Measurements from ENCODE around the gene TRIM72.
"Not testable (repeated sequence)": the region's sequence is repeated elsewhere in the genome, so short reads cannot be mapped to it uniquely, and the experiment has no call there.

Gene TRIM72

DNA sequence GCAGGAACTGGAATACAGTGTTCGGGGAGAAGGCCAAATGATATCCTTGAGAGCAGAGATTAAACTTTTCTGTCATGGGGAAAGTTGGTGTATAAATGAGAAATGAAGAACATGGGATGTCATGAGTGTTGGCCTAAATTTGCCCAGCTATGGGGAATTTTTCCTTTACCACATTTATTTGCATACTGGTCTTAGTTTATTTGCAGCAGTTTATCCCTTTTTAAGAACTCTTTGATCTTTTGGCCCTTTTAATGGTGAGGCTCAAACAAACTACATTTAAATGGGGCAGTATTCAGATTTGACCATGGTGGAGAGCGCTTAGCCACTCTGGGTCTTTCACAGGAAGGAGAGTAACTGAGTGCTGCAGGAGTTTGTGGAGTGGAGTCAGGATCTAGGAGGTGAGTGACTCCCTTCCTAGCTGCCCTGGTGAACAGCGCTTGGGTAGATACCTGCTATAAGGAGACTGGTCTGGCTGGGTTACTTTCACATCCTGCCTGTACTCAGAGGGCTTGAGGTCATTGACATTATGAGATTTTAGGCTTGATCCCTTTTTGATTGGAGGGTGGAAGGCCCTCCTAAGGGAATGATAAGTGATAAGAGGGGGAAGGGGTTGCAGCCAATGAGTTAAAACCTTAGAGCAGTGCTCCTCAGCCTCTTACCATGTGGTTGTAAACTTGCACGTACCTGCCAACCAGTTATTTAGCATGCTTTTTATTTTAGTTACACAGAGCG, 22.1 kb upstream of the TRIM72 start:
- DNase-seq, result no peak

DNA sequence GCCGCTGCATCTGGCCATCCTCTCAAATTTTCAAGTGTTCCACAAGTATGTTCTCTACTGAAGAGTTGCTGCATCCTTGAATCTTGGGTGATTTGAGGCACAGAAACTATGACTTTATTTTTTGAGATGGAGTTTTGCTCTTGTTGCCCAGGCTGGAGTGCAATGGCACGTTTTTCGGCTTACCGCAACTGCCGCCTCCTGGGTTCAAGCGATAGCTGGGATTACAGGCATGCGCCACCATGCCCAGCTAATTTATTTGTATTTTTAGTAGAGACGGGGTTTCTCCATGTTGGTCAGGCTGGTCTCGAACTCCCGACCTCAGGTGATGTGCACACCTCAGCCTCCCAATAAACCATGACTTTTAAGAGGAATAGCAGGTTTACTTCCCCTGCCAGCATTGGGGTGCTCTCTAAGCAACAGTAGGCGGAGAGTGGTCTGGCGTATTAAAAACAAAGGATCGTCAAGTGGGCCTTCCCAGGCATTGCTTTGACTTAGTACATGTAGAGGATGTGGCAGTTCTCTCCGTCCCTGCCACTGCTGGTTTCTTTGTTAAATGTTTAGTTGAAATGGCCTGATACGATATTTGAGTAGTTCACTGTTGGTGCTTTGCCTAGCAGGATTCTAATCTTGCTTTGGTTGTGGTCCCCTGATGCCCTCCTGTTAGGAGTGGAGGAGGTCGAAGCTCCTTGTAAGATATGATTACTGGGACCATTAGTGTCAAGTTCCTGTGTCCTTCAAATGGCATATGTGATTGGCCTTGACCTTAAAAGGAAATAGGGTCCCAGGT, 20.9 kb upstream of the TRIM72 start:
- peak; percentile 0 for DNase-seq

DNA sequence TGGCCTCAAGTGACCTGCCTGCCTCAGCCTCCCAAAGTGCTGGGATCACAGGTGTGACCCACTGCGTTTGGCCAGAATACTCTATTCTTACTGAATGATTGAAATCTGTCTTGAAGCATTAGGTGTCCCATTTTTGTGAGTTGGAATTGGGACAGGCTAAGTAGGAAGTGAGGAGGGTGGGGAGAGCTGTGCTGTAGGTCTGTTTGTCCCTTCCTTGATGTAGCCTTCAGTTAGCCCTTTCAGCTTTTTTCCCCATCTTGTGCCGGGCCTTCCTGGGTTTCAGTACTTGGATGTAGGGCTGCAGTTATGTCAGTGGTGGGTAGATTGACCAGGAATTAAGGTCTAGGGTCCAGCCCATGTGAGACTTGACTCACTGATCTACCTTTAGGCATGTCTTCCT, 20.0 kb upstream of the TRIM72 start:
- DNase-seq, result no peak

DNA sequence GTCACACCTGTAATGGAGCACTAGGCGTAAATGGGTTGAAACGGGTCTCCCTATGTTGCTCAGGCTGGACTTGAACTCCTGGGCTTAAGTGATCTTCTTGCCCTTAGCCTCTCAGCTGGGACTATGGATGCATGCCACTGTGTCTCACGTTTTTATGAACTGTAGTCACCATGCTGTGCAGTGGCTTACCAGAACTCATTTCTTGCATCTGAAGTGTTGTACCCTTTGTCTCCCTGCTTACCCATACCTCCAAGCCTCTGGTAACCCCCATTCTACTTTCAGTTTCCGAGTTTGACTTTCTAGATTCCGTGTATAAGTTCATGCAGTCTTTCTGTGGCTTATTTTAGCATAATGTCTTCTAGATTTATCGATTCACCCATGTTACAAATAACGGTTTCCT, 19.0 kb upstream of the TRIM72 start:
- DNase-seq, result no peak

DNA sequence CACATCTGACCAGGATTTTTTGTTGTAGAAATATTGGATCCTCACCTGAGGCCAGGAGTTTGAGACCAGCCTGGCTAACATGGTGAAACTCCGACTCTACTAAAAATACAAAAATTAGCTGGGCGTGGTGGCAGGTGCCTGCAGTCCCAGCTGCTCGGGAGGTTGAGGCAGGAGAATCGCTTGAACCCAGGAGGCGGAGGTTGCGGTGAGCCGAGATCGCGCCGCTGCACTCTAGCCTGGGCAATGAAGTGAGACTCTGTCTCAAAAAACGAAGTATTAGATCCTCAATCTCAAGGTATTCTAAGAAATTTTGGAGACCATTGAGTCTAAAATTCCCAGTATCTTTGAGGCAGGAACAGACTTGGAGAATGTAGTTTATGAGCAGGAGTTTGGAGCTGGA, 18.1 kb upstream of the TRIM72 start:
- not testable (repeated sequence) for DNase-seq

DNA sequence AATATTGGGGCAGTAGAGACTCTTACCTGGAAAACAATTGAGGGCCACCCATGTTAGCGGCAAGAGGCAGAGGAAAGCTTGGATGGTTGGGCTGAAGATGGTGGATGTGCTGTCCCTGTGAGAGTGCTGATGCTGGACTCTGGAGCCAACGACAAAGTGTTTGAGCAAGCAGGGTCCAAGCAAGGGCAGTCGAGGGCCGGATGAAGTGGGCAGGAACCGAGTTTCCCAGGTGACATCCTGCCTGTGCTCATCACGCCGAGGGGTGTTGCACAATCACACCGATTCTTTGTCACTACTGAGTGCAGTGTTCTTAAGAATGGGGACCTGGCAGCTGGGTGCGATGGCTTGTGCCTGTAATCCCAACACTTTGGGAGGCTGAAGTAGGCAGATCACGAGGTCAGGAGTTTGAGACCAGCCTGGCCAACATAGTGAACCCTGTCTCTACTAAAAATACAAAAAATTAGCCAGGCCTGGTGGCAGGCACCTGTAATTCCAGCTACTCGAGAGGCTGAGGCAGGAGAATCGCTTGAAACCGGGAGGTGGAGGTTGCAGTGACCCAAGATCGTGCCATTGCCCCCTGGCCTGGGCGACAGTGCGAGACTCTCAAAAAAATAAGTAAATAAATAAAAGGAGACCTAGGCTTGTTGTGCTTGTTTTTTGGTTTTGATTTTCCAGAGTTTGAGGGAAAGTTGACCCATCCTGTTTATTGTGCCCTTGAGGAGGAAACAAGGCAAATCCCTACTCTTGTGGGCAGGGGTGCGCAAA, 17.4 kb upstream of the TRIM72 start:
- DNase-seq, result no peak

DNA sequence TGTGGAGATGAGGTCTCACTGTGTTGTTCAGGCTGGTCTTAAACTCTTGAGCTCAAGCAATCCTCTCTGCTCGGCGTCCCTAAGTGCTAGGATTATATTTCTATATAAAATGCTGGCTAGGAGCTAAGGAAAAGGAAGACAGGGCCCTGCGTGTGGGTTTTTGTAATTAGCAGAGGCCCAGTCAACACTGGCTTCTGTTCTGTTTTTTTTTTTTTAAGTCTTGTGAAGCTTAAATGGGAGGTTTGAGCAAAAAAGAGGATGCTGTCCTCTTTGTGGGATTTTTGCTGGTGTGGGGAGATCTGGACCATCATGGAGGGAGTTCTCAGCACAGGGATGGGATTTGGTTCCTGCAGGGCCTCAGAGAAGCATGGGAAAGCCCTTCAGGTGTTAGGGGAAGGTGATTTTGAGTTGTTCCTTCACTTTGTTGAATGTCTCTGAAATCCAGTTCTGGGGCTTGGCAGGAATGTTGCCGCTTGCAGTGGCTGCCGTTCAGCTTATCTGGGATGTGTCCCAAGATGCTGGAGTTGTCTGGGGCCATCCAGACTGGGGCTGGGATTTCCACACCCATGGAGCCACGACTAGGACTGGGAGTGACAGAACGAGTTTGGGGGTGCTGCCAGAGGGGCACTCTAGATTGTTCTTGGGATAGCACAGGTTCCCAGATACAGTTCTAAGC, 15.6 kb upstream of the TRIM72 start:
- DNase-seq, result no peak

DNA sequence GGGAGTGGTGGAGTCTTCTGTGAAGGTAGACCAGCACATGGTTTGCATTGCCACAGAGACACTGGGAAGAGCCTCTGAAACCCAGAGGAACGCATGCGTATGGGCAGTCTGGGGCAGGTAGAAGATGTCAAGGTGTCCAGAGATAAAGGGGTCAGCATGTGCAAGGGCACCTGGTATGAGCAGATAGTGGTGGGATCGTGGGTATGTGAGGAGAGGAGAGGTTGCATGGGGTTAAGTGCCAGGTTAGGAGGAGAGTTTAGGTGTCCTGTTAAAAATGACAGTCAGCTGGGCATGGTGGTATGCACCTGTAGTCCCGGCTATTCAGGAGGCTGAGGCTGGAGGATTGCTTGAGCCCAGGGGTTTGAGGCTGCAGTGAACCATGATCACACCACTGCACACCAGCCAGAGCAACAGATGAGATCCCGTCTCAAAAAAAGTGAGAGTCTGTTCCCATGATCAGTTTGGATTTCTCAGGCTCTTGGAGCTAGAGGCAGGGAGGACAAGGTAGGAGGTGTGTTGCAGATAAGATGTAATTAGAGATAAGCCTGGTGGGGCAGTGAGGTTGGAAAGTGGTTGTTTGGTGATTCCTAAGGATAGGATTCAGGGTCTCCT, 14.4 kb upstream of the TRIM72 start:
- DNase-seq, result no peak

DNA sequence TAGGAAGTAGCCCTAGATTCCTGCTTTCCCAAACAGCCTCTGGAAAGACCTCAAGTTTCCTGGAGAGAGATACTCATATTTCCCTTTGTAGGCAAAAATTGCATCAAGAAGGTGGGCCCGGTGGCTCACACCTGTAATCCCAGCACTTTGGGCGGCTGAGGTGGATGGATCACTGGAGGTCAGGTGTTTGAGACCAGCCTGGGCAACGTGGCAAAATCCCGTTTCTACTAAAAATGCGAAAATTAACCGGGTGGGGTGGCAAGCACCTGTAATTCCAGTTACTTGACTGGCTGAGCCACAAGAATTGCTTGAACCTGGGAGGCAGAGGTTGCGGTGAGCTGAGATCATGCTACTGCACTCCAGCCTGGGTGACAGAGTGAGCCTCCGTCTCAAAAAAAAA, 13.8 kb upstream of the TRIM72 start:
- DNase-seq, result not testable (repeated sequence)

DNA sequence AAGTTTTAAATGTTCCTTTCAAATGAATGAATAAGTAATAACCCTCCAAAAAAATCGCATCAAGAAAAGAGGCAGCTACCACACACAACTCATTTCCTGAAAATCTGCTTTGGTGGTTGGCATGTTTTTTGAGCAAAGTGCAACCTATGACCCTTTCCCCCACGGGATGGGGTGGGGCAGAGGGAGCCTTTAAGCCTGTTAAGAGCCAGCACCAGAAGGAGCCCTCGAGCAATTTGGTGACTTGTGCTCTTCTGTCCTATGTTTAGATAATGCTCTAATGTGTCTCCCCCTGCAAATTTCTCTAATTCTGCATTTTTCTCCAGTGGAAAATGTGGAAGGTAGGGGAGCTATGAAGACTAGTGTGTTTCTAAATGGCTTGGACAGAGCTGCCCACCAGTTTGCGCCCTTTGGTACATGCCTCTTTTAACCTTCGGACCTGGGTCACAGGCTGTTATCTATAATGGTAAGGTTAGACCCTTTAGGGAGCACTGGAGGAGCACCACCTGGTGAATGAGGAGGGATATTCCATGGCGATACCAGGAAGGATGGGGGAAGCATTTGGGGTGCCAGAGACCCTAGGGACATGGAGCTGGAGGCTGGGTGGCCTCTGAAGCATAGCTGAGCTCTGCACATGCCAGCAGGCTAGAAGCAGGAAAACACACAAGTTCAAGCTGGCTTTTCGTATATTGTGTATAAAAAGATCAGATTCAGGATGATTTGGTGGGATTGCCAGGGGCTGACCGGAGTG, 12.9 kb upstream of the TRIM72 start:
- DNase-seq, result no peak

DNA sequence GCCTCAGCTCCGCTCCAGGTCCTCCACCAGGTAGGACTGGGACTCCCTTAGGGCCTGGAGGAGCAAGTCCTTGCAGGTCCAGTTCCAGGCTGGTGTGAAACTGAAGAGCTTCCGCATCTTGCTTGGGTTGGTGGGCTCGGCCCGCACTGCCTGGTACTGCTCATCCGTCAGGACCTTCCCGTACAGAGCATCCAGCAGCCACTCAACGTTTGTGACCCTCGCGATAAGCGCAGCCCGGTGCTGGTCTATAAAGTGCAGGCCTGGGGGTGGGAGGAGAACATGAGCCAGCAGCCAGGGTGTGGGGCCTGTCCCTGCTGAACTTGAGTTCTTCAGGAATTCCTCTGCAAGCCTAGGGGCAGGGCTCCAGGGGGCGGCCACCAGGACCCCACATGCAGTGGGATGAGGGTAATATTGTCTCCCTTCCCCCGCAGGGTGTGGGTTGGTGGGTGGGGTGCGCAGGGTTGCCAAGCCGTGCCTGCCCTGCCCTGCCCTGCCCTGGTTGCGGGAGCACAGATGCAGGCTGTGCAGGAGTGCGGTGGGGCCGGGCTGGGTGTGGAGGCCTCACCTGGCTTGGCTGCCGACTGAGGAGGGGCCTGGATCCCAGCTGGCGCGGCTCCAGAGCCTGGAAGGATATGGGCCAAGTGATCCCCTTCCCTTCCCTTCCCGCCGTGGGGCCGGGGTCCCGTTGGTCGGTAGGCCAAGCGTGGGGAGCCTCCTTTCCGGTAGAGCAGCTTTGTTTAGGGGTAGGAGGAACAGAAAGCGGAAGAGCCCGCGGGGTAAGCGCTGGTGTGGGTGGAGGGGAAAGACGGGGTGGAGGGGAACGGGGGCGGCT, 12.1 kb upstream of the TRIM72 start:
- DNase-seq, result no peak

DNA sequence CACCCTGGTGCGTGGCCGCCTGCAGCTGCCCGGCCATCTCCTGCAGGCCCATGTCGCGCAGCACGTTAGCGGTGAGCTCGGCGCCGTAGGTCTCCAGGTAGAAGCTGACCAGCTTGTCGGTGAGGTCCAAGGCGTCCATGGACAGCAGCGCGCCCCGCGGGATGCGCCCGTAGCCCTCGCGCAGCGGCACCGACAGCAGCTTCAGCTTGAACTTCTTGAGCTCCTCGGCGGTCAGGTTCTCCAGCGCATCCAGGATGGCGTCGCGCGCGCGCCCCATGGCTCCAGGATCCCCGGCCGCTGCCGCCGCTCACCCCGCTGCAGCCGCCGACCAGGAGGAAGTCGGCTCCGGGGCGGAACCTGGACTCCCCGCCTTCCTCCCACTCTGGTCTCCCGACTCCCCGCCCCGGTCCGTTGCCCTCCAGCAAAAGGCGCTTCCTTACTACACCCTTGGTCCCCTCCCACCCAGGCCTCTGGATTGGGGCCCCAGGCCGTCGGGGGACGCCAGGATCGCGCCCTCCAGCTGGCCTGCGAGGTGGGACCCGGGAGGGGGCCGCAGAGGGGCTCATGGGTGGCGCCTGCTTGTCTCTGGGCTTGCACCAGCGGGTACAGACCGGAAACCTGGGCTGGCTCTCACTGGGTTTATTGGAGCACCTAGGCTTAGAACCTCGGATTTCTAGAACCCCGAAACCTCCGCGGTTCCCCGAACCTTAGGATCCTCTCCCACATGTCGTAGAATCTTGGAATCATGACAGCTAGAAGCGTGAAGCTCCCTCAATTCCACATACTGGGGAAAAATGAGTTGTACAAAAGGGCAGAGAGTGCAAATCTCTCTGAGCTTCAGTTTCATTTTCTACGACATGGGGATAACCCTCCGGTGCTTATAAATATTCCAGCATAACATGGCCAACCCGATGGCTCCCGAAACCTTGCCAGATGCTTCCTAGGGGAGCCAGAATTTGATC, 11.2 kb upstream of the TRIM72 start, which contains the start of gene PYCARD:
Gene PYCARD, minus strand, starts transcription at position 347 of the 962 bp plus-strand sequence. Its CDS starts 70 bp downstream, at position 277.
- peak; percentile 55 for DNase-seq

DNA sequence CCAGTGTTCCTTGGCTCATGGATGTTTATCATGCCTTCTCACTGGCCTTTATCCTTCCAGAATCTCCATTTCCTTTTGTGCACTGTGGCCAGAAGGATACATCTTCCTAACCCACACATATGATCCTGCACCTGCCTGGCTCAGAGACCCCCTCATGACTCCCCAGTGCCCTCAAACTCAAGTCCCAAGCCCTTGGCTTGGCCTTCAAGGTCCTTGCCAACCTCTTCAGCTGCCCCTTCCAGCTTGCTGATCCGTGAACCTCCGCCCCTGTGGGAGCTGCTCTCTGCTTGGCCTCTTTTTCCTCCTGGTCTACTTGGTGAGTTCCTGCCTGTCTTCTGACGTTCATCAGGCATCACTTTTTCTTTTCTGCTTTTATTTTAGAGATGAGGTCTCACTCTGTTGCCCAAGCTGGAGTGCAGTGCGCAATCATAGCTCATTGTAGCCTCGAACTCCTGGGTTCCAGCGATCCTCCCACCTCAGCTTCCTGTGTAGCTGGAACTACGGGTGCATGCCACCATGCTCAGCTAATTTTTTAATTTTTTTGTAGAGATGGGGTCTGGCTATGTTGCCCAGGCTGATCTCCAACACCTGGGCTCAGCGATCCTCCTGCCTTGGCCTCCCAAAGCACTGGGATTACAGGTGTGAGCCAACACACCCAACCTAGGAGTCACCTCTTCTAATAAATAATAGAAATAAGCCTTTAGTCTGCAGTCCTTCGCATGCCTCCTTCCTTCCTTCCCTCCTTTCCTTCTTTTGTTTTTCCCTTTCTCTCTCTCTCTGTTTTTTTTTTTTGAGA, 8.8 kb upstream of the TRIM72 start:
- DNase-seq, result no peak

DNA sequence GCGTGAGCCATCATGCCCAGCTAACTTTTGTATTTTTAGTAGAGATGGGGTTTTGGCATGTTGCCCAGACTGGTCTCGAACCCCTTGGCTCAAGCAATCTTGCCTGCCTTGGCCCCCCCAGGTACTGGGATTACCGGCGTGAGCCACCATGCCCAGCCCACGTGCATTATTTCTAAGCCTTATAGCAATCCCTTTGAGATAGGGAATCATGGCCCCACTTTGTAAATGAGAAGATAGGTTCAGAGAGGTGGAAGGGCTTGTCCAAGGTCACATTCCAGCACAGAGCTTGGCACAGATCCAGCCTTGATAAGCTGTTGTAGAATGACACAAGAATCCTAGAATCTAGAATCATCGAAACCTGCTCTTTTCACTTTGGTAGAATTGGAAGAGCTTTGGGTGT, 7.1 kb upstream of the TRIM72 start:
- no peak for DNase-seq

DNA sequence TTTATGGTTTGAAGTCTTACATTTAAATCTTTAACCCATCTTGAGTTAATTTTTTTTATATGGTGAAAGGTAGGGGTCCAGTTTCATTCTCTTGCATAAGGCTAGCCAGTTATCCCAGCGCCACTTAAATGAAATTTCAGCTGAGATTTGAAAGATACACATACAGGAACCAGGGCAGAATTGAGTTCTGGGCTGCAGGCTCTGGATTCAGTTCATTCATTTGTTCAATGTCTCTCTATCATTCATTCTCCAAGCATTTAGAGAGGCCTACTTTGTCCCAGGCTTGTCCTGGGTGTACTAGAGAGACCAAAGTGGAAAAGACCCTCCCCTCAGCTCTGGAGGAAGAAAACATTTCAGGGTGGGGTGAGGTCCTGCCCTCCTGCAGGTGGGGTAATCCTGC, 577 bp upstream of the TRIM72 start:
- no peak for DNase-seq

DNA sequence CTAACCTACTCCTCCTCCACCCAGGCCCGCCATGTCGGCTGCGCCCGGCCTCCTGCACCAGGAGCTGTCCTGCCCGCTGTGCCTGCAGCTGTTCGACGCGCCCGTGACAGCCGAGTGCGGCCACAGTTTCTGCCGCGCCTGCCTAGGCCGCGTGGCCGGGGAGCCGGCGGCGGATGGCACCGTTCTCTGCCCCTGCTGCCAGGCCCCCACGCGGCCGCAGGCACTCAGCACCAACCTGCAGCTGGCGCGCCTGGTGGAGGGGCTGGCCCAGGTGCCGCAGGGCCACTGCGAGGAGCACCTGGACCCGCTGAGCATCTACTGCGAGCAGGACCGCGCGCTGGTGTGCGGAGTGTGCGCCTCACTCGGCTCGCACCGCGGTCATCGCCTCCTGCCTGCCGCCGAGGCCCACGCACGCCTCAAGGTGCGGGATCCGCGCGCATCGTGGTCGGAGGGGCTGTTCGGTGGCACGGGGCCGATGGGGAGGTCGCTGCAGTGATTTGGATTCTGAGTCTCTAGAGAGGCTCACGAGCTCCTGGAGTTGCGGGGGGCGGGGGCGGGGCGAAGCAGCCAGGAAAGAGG, 878 bp downstream of the TRIM72 start:
- peak; percentile 72 for DNase-seq

DNA sequence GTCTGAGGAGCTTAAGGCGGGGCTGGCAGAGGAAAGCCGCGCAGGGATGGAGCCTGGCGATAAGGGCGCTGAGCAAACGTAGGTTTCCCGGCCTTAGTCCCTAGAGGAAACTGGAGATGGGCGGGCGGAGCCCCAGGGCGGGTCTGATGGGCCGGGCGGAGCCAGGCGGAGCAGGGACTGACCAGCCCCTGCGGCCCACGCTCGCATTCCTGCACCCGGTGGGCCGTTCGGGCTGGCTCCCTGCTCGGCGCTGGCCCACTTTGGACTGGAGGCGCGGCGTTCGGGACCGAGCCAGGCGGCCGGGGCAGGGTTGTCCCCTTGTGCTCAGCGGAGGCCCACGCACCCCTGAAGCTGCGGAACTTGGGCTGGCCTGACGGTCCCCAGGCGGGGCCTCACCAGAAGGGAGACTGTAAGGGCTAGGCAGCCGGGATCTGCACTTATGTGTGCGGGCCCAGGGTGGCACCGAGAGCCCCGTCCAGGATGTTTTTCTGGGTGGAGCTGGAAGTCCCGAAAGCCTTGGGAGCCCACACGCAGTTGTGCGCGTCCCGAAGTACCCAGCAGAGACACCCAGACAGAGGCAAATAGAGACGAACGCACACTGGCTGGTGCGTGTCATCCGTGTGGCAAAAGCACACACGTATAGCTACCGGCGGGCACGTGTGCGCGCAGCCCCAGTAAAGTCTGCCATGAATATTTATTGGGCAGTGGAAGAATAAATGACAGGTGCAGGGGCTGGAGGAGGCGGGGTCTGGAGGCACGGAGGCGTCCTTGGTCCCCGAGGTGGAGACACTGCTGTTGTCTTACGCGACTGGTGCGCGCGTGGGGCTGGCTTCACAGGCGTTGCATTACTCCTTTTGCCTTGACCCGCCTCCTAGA, 1.6 kb downstream of the TRIM72 start:
- DNase-seq, result peak; percentile 61

Data from eye (tissue), 1 donor.